Nucleus accumbens (tissue), 56 donors: ENCODE measurements around the gene AMY1C.
"Not testable (repeated sequence)": the region's sequence is repeated elsewhere in the genome, so short reads cannot be mapped to it uniquely, and the experiment has no call there.

Experiments used
- DNase-seq, 56 donors: peaks; one replicate each; lab custom pipeline; 2025; lab: John Stamatoyannopoulos, UW

AMY1C gene

GRCh38 chr1:103749598-103749997 is at the start of gene AMY1C:
TSS of gene AMY1C (plus strand) at chr1:103749898. CDS start at chr1:103750470, 572 bp downstream.
- not testable (repeated sequence) for DNase-seq

- not testable (repeated sequence) for DNase-seq
These were observed 49.0 kb upstream of the AMY1C start for GRCh38 chr1:103700669-103701068.

- not testable (repeated sequence) for DNase-seq
These were observed 48.4 kb upstream of the AMY1C start for GRCh38 chr1:103701256-103701655.

- not testable (repeated sequence) for DNase-seq
These were observed 42.0 kb upstream of the AMY1C start for GRCh38 chr1:103707670-103708069.

GRCh38 chr1:103710381-103710780 is 39.3 kb upstream of the AMY1C start:
- not testable (repeated sequence) for DNase-seq

GRCh38 chr1:103717404-103717803 is 32.3 kb upstream of the AMY1C start:
- DNase-seq = not testable (repeated sequence)

- DNase-seq = not testable (repeated sequence)
These were observed 28.2 kb upstream of the AMY1C start for GRCh38 chr1:103721473-103721872.

GRCh38 chr1:103735334-103735733 is 14.4 kb upstream of the AMY1C start:
- not testable (repeated sequence) for DNase-seq

GRCh38 chr1:103738031-103738430 is 11.7 kb upstream of the AMY1C start:
- not testable (repeated sequence) for DNase-seq

- DNase-seq = not testable (repeated sequence)
These were observed 5.2 kb upstream of the AMY1C start for GRCh38 chr1:103744449-103744848.

GRCh38 chr1:103745040-103745439 is 4.7 kb upstream of the AMY1C start:
- DNase-seq = not testable (repeated sequence)

- DNase-seq = not testable (repeated sequence)
These were observed 1.4 kb upstream of the AMY1C start for GRCh38 chr1:103748273-103748672.

GRCh38 chr1:103761896-103762295 is 12.2 kb downstream of the AMY1C start:
- no peak for DNase-seq

GRCh38 chr1:103779932-103780331 is 30.2 kb downstream of the AMY1C start:
- no peak for DNase-seq

GRCh38 chr1:103783944-103784377 is 34.3 kb downstream of the AMY1C start:
- DNase-seq = no peak

GRCh38 chr1:103788377-103788776 is 38.7 kb downstream of the AMY1C start:
- no peak for DNase-seq

GRCh38 chr1:103790172-103790571 is 40.5 kb downstream of the AMY1C start:
- no peak for DNase-seq
